HEK293 (cell line): ENCODE measurements around the gene PRKCZ.

Experiments used
- CTCF ChIA-PET: fragments of 350-600 bp; formaldehyde crosslinking; extraction: SDS; loops from one replicate; lab custom pipeline; 2021; ENCODE audit warnings: antibody characterized with exemption; lab: Yijun Ruan, JAX
- POLR2A ChIA-PET: fragments of 300-600 bp; formaldehyde crosslinking; extraction: SDS; loops from one replicate; lab custom pipeline; 2020; ENCODE audit warnings: antibody characterized with exemption, inconsistent platforms; lab: Yijun Ruan, JAX
- H3K27ac ChIP-seq: fragments of 200-500 bp; sonication (Bioruptor generic); 2 replicates; pipeline ENCODE4 v1.5.1; 2014; ENCODE audit warnings: low read depth, low read length, control low read depth, inconsistent platforms; ENCODE audit errors: extremely low read depth
- H3K36me3 ChIP-seq, 2 experiments: fragments of 200-500 bp in 1 of 2; sonication (Bioruptor generic) in 1 of 2; 1 replicate in 1 of 2; 2 replicates in 1 of 2; pipeline ENCODE4 v1.5.1; 2014 to 2017; ENCODE audit warnings: inconsistent platforms in 2 of 2, low read length in 2 of 2; ENCODE audit not compliant: control insufficient read depth in 2 of 2, insufficient read depth in 1 of 2
- H3K4me1 ChIP-seq: fragments of 200-500 bp; sonication (Bioruptor generic); 2 replicates; pipeline ENCODE4 v1.5.1; 2014; ENCODE audit warnings: mild to moderate bottlenecking, low read length, inconsistent platforms; ENCODE audit not compliant: control insufficient read depth, insufficient read depth
- H3K4me3 ChIP-seq: 2 replicates; pipeline ENCODE4 v1.5.1; 2011; ENCODE audit warnings: low read depth, mild to moderate bottlenecking, control low read depth, low read length, moderate library complexity
- H3K9me3 ChIP-seq: fragments of 200-500 bp; sonication (Bioruptor generic); 2 replicates; pipeline ENCODE4 v1.5.1; 2014; ENCODE audit warnings: low read depth, low read length, inconsistent platforms; ENCODE audit not compliant: control insufficient read depth, insufficient read depth
- ATF2 ChIP-seq: fragments of 450-650 bp; formaldehyde crosslinking; IDR thresholded peaks from 2 replicates; pipeline ENCODE4 v1.5.1; 2016; ENCODE audit warnings: missing biosample characterization, missing genetic modification characterization, low read depth
- HOXD13 ChIP-seq: sonication (generic); formaldehyde crosslinking; IDR thresholded peaks from 2 replicates; pipeline ENCODE4 v1.8.0; 2022; ENCODE audit warnings: missing genetic modification reagents, borderline replicate concordance
- KLF10 ChIP-seq: fragments of 450-650 bp; IDR thresholded peaks from 2 replicates; pipeline ENCODE4 v1.5.1; 2018; ENCODE audit warnings: missing biosample characterization, mild to moderate bottlenecking, missing genetic modification characterization
- KLF9 ChIP-seq: fragments of 450-650 bp; formaldehyde crosslinking; IDR thresholded peaks from 2 replicates; pipeline ENCODE4 v1.5.1; 2016; ENCODE audit warnings: missing biosample characterization, missing genetic modification characterization, low read depth
- MZF1 ChIP-seq: fragments of 450-650 bp; formaldehyde crosslinking; IDR thresholded peaks from 2 replicates; pipeline ENCODE4 v1.5.1; 2017; ENCODE audit warnings: missing biosample characterization, missing genetic modification characterization, borderline replicate concordance
- ZBTB20 ChIP-seq: fragments of 450-650 bp; formaldehyde crosslinking; IDR thresholded peaks from 2 replicates; pipeline ENCODE4 v1.5.1; 2016; ENCODE audit warnings: missing biosample characterization, missing genetic modification characterization
- ZBTB44 ChIP-seq: fragments of 450-650 bp; IDR thresholded peaks from 2 replicates; pipeline ENCODE4 v1.5.1; 2018; ENCODE audit warnings: missing biosample characterization, mild to moderate bottlenecking, missing genetic modification characterization
- ZBTB6 ChIP-seq: fragments of 450-650 bp; formaldehyde crosslinking; IDR thresholded peaks from 2 replicates; pipeline ENCODE4 v1.5.1; 2017; ENCODE audit warnings: missing biosample characterization, missing genetic modification characterization
- ZFP41 ChIP-seq: fragments of 450-650 bp; formaldehyde crosslinking; IDR thresholded peaks from 2 replicates; pipeline ENCODE4 v1.5.1; 2016; ENCODE audit warnings: missing biosample characterization, missing genetic modification characterization, borderline replicate concordance
- ZNF133 ChIP-seq: fragments of 450-650 bp; formaldehyde crosslinking; IDR thresholded peaks from 2 replicates; pipeline ENCODE4 v1.5.1; 2016; ENCODE audit warnings: missing biosample characterization, missing genetic modification characterization
- ZNF16 ChIP-seq: fragments of 450-650 bp; formaldehyde crosslinking; IDR thresholded peaks from 2 replicates; pipeline ENCODE4 v1.5.1; 2016; ENCODE audit warnings: low read depth, missing biosample characterization, missing genetic modification characterization
- ZNF354C ChIP-seq: fragments of 450-650 bp; formaldehyde crosslinking; IDR thresholded peaks from 2 replicates; pipeline ENCODE4 v1.5.1; 2016; ENCODE audit warnings: missing biosample characterization, missing genetic modification characterization, low read depth, borderline replicate concordance
- ZNF394 ChIP-seq: fragments of 450-650 bp; formaldehyde crosslinking; IDR thresholded peaks from 2 replicates; pipeline ENCODE4 v1.5.1; 2016; ENCODE audit warnings: missing biosample characterization, missing genetic modification characterization, mild to moderate bottlenecking, moderate library complexity, borderline replicate concordance
- ZNF473 ChIP-seq: fragments of 450-650 bp; formaldehyde crosslinking; IDR thresholded peaks from 2 replicates; pipeline ENCODE4 v1.5.1; 2017; ENCODE audit warnings: missing biosample characterization, missing genetic modification characterization
- ZNF48 ChIP-seq: fragments of 450-650 bp; formaldehyde crosslinking; IDR thresholded peaks from 2 replicates; pipeline ENCODE4 v1.5.1; 2016; ENCODE audit warnings: missing biosample characterization, missing genetic modification characterization
- ZNF501 ChIP-seq: fragments of 450-650 bp; formaldehyde crosslinking; IDR thresholded peaks from 2 replicates; pipeline ENCODE4 v1.5.1; 2016; ENCODE audit warnings: missing biosample characterization, missing genetic modification characterization
- ZNF561 ChIP-seq: fragments of 450-650 bp; IDR thresholded peaks from 2 replicates; pipeline ENCODE4 v1.5.1; 2018; ENCODE audit warnings: missing biosample characterization, missing genetic modification characterization, borderline replicate concordance
- ZNF571 ChIP-seq: fragments of 450-650 bp; formaldehyde crosslinking; IDR thresholded peaks from 2 replicates; pipeline ENCODE4 v1.5.0; 2017; ENCODE audit warnings: missing biosample characterization, missing genetic modification characterization
- ZNF580 ChIP-seq: fragments of 450-650 bp; formaldehyde crosslinking; IDR thresholded peaks from 2 replicates; pipeline ENCODE4 v1.5.1; 2016; ENCODE audit warnings: missing biosample characterization, missing genetic modification characterization
- ZNF639 ChIP-seq: fragments of 450-650 bp; formaldehyde crosslinking; IDR thresholded peaks from 2 replicates; pipeline ENCODE4 v1.5.1; 2016; ENCODE audit warnings: missing biosample characterization, missing genetic modification characterization
- ZNF670 ChIP-seq: fragments of 450-650 bp; formaldehyde crosslinking; IDR thresholded peaks from 2 replicates; pipeline ENCODE4 v1.5.1; 2016; ENCODE audit warnings: missing biosample characterization, missing genetic modification characterization, low read depth
- ZNF701 ChIP-seq: fragments of 450-650 bp; formaldehyde crosslinking; IDR thresholded peaks from 2 replicates; pipeline ENCODE4 v1.5.1; 2016; ENCODE audit warnings: missing biosample characterization, missing genetic modification characterization
- ZNF777 ChIP-seq: fragments of 450-650 bp; formaldehyde crosslinking; IDR thresholded peaks from 2 replicates; pipeline ENCODE4 v1.5.1; 2017; ENCODE audit warnings: missing biosample characterization, missing genetic modification characterization, borderline replicate concordance
- ZNF792 ChIP-seq: fragments of 450-650 bp; formaldehyde crosslinking; IDR thresholded peaks from 2 replicates; pipeline ENCODE4 v1.5.1; 2016; ENCODE audit warnings: missing biosample characterization, missing genetic modification characterization
- ZSCAN23 ChIP-seq: fragments of 450-650 bp; formaldehyde crosslinking; IDR thresholded peaks from 2 replicates; pipeline ENCODE4 v1.5.1; 2016; ENCODE audit warnings: missing biosample characterization, missing genetic modification characterization
- ZSCAN5A ChIP-seq: fragments of 450-650 bp; formaldehyde crosslinking; IDR thresholded peaks from 2 replicates; pipeline ENCODE4 v1.5.1; 2016; ENCODE audit warnings: missing biosample characterization, missing genetic modification characterization

The PRKCZ gene

GRCh38 chr1:2039251-2039650 is 11.0 kb upstream of the PRKCZ start (continued):
- TF ChIP-seq ATF2 (tag by site-specific recombination) (no peak), ZNF561 (tag by site-specific recombination) (no peak), ZNF571 (tag by site-specific recombination) (no peak), ZNF16 (tag by site-specific recombination) (no peak), ZNF639 (no peak), ZNF792 (tag by site-specific recombination) (no peak), ZNF473 (tag by site-specific recombination) (no peak), ZNF48 (no peak), ZNF580 (tag by site-specific recombination) (no peak)

- H3K9me3 ChIP-seq = no peaks in the 10 kb centered on the region
- H3K4me1 ChIP-seq = no peaks in the 10 kb centered on the region
- ChIA-PET CTCF (interaction anchor here (1.1 to 1.8 kb wide), 2 partner anchors 8 to 81 kb away, joined by 3 to 6 read pairs; partner anchors contain the start of gene PRKCZ), POLR2A (no interaction called here)
- TF ChIP-seq ZFP41 (tag by site-specific recombination) (no peak), ZNF701 (tag by site-specific recombination) (no peak), ZBTB44 (tag by site-specific recombination) (no peak), ZNF133 (no peak), ZNF354C (no peak)
- no peak overlapping the region for H3K4me3 ChIP-seq
- no peak overlapping the region for H3K27ac ChIP-seq
- no peaks in the 10 kb centered on the region for H3K36me3 ChIP-seq
Measured at GRCh38 chr1:2041305-2041704, 8.9 kb upstream of the PRKCZ start.

- Histone ChIP-seq H3K36me3 (no peaks in the 10 kb centered on the region), H3K4me3 (no peak overlapping the region), H3K27ac (no peak overlapping the region), H3K9me3 (no peaks in the 10 kb centered on the region), H3K4me1 (no peaks in the 10 kb centered on the region)
- ChIA-PET CTCF (interaction anchor here (1.1 to 1.8 kb wide), 2 partner anchors 8 to 81 kb away, joined by 3 to 6 read pairs; partner anchors contain the start of gene PRKCZ), POLR2A (interaction anchor here (0.6 kb wide), 1 partner anchor 279 kb away, joined by 5 read pairs; no protein-coding TSS in a partner anchor)
- TF ChIP-seq ZSCAN23 (no peak), KLF10 (tag by site-specific recombination) (no peak), HOXD13 (CRISPR knock-in tag) (no peak), ZNF639 (no peak), KLF9 (tag by site-specific recombination) (peak; percentile 34; the same call in 1 of the 2 replicates), ZNF670 (tag by site-specific recombination) (no peak), ZNF394 (tag by site-specific recombination) (no peak), MZF1 (tag by site-specific recombination) (no peak), ZNF777 (tag by site-specific recombination) (no peak), ZBTB6 (tag by site-specific recombination) (no peak), ZBTB20 (tag by site-specific recombination) (no peak), ZSCAN5A (no peak), ZNF501 (tag by site-specific recombination) (no peak)
Measured at GRCh38 chr1:2041887-2042286, 8.3 kb upstream of the PRKCZ start.
